ENCODE results near the gene NIPBL. TPM values are rescaled to one million over a fixed set of nuclear protein-coding genes. Genes with fewer than 3 reads are reported as not detected.

The NIPBL gene
- total RNA-seq, 1 experiment from 2014 or later, result 45.1 TPM

GRCh38 chr5:37112383-37112991 lies 235.9 kb downstream of the NIPBL start:
- RAD21 ChIA-PET (ENCODE audit: low non-redundant PET in 1 of 2, low total read pairs in 2 of 2, uncharacterized antibody in 2 of 2, unreplicated experiment in 2 of 2), result no interaction called here
- Histone ChIP-seq H3K36me3 (ENCODE audit: control insufficient read depth in 1 of 2, insufficient read depth in 2 of 2, low read length in 2 of 2) (no peaks in the 10 kb centered on the region), H3K27ac (ENCODE audit: low read depth, low read length) (no peak overlapping the region)

More at GRCh38 chr5:37112383-37112991, 235.9 kb downstream of the NIPBL start:
- TF ChIP-seq, protein P1, sequence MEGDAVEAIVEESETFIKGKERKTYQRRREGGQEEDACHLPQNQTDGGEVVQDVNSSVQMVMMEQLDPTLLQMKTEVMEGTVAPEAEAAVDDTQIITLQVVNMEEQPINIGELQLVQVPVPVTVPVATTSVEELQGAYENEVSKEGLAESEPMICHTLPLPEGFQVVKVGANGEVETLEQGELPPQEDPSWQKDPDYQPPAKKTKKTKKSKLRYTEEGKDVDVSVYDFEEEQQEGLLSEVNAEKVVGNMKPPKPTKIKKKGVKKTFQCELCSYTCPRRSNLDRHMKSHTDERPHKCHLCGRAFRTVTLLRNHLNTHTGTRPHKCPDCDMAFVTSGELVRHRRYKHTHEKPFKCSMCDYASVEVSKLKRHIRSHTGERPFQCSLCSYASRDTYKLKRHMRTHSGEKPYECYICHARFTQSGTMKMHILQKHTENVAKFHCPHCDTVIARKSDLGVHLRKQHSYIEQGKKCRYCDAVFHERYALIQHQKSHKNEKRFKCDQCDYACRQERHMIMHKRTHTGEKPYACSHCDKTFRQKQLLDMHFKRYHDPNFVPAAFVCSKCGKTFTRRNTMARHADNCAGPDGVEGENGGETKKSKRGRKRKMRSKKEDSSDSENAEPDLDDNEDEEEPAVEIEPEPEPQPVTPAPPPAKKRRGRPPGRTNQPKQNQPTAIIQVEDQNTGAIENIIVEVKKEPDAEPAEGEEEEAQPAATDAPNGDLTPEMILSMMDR (IDR thresholded peaks at IDR 0.05 in 2 of 3, conservative IDR thresholded peaks at IDR 0.05 in 1 of 3; ENCODE audit: borderline replicate concordance in 1 of 3, insufficient read depth in 1 of 3, low read depth in 2 of 3, low read length in 2 of 3), result no peak
- no peak for TF ChIP-seq SIN3A (IDR thresholded peaks at IDR 0.05; ENCODE audit: low read depth)
- no peak for TF ChIP-seq POLR2A (IDR thresholded peaks at IDR 0.05; ENCODE audit: borderline replicate concordance, extremely low read depth, insufficient read depth, insufficient read length)
- TF ChIP-seq YY1 (IDR thresholded peaks at IDR 0.05; ENCODE audit: extremely low read depth, insufficient replicate concordance, low read depth, low read length), result no peak
- TF ChIP-seq ZFX (IDR thresholded peaks at IDR 0.05), result no peak
- no peak for TF ChIP-seq SP1 (IDR thresholded peaks at IDR 0.05; ENCODE audit: low read depth)
- no peak for TF ChIP-seq RAD21 (IDR thresholded peaks at IDR 0.05; ENCODE audit: low read depth)
- TF ChIP-seq POLR2AphosphoS5 (IDR thresholded peaks at IDR 0.05; ENCODE audit: low read depth, low read length), result no peak
- TF ChIP-seq EZH2phosphoT487 (IDR thresholded peaks at IDR 0.05; ENCODE audit: borderline replicate concordance), result no peak
- TF ChIP-seq CEBPB (IDR thresholded peaks at IDR 0.05; ENCODE audit: low read depth), result no peak
- TF ChIP-seq EGR1 (IDR thresholded peaks at IDR 0.05; ENCODE audit: low read depth), result no peak
- no peak for TF ChIP-seq JUND (IDR thresholded peaks at IDR 0.05)
- TF ChIP-seq ZBTB33 (IDR thresholded peaks at IDR 0.05; ENCODE audit: extremely low read depth, insufficient replicate concordance, low read length), result no peak
- TF ChIP-seq, protein P2, sequence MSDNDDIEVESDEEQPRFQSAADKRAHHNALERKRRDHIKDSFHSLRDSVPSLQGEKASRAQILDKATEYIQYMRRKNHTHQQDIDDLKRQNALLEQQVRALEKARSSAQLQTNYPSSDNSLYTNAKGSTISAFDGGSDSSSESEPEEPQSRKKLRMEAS (IDR thresholded peaks at IDR 0.05), result no peak
- TF ChIP-seq ELF1 (IDR thresholded peaks at IDR 0.05; ENCODE audit: borderline replicate concordance, low read depth), result no peak
- TF ChIP-seq EZH2 (IDR thresholded peaks at IDR 0.05), result no peak
- Histone ChIP-seq H3K9ac (ENCODE audit: low read length) (no peak overlapping the region), H3K9me3 (ENCODE audit: control insufficient read depth in 1 of 2, insufficient read depth in 1 of 2, low read depth in 1 of 2, low read length in 2 of 2) (no peaks in the 10 kb centered on the region), H3K9me2 (ENCODE audit: insufficient read depth) (no peaks in the 10 kb centered on the region), H3K4me3 (replicated peaks in 1 of 2; ENCODE audit: low read depth in 1 of 2, low read length in 2 of 2) (no peak overlapping the region), H3K4me1 (ENCODE audit: control insufficient read depth in 1 of 2, insufficient read depth in 2 of 2, low read length in 2 of 2) (no peaks in the 10 kb centered on the region), H3K27me3 (ENCODE audit: insufficient read depth, low read length) (no peaks in the 10 kb centered on the region), H4K20me1 (ENCODE audit: insufficient read depth) (no peaks in the 10 kb centered on the region), H2AFZ (ENCODE audit: low read depth, low read length, poor library complexity, severe bottlenecking) (no peak overlapping the region), H3K4me2 (ENCODE audit: low read length) (no peak overlapping the region), H3K79me2 (ENCODE audit: insufficient read depth, low read length) (no peaks in the 10 kb centered on the region)
- intact Hi-C loops (cut with micrococcal nuclease), result no loop called here
- ATAC-seq, result no peak
- POLR2A ChIA-PET, result no interaction called here
- no TSS peak for BruUV-seq (replicated peaks)
- CTCF ChIA-PET, result no interaction called here
- no peak for DNase-seq (ENCODE audit: low read depth, low spot score)
